GM18520 (cell line): Measurements from ENCODE around the gene MACROD1.
"Not testable (repeated sequence)": the region's sequence is repeated elsewhere in the genome, so short reads cannot be mapped to it uniquely, and the experiment has no call there.

Source experiments
- ATAC-seq: cut with Tn5 transposase; IDR thresholded peaks from one replicate; pipeline ENCODE4 v1.9.1; 2021; ENCODE audit not compliant: unreplicated experiment

MACROD1 gene

GRCh38 chr11:64058494-64058893, 107.4 kb downstream of the MACROD1 start:
- ATAC-seq: no peak

GRCh38 chr11:64057890-64058289, 108.0 kb downstream of the MACROD1 start:
- ATAC-seq: no peak

GRCh38 chr11:64056861-64057260, 109.1 kb downstream of the MACROD1 start:
- ATAC-seq: no peak

DNA sequence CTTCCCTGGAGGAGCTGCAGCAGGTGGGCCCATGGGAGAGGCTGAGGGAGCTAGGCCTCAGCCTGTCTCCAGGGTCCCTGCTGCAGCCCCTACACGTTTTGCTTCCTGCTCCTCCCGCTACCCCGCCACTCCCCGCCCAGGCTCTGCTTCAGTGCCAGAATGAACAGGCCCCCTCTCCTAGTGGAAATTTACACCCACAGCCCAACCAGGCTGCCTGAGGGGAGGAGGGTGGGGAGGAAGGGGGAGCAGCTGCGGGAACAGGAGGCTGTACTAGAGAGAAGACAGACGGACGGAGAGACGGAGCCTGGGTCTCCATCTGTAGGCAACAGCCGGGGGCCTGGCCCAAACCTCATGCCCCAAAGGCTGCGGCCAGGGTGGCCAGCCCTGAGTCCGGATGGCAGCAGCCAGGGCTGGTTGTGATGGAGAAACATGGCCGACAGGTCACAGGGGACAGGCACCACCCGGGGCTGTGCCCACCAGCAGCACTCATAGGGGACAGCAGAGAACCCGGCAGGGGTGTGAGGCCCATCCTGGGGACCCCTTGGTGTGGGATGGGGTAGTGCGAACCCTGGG, 109.6 kb downstream of the MACROD1 start:
- no peak for ATAC-seq

DNA sequence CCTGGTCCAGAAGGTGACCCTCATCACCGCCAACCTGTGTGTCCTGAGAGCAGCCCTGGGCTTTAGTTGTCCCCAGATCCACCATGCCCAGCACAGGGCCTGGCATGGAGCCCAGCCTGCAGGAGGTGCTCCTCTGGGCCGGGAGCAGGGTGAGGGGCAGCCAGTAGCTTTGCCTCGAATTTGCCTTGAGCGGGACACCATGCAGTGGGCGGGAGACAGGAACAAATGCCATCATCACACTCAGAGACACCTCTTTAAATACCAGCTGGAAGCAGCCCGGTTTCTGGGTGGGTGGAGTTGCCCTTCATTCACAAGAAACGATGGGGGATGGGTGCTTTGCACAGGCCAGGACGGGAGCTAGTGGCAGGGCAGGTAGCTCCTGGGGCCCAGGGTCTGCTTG, 110.8 kb downstream of the MACROD1 start:
- ATAC-seq: no peak

DNA sequence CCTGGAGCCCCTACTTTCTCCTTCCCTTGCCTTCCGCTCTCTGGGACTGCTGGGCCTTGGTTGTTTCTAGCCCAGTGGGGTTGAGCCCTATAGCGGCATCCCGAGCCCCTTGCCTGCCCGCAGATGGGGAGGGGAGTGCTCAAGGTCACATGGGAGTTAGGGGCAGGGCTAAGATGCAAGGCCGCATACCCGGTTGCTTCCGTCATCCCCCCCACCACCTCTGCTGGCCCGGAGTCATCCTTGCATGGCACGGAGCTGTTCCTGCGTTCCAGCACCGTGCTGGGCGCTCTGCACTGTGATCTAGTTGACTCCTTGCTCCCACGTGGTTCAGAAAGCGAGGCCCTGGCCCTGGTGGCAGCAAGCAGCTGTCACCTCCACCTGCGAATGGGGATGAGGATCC, 112.2 kb downstream of the MACROD1 start:
- ATAC-seq: no peak

DNA sequence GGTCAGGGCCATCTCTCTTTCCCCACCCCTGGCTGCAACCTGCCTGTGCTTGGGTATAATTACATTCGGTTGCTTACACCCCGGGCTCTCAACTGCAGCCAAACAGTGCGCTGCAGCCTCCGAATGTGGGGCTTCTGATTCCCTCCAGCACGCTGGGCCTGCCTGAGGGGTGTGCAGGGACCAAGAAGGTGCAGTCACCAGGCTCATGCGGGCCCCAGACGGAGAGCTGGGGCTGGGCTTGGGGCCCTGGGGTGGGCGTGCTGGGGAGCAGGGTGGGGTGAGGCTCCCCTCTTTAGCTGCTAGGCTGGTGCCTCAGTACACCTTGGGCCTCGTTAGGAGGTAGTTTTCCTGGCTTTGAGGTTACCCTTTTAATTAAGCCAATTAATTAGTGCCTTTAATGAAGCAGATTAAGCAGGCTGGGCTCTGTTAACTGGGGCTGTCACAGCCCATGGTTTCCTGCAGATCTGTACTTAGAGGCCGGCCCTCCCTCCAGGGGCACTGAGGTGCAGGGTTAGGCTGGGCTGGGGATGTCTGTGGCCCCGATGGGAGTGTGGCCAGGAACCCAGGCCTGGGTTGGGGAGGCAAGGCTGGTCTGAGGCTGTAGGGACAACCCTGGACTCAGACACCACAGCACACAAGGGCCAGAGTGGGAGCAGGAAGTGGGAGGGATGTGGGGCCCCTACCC, 112.8 kb downstream of the MACROD1 start:
- ATAC-seq: no peak

DNA sequence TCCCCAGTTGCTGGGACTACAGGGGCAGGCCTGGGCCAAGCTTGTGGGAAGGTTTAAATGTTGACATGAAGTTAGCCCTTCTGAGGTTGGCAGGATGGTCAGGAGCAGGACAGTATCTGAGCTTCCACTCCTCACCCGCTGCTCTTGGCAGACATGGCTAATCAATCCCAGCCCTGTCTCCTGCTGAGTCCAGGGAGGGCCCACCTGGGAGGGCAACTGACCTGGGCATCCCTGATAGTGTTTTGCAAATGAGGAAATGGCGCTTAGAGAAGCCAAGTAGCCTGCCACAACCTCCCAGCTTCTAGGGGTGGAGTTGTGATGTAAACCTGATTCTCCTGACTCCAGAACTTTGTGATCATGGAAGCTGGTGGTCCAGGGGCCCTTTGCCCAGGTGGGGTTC, 113.5 kb downstream of the MACROD1 start:
- ATAC-seq: no peak

- no peak for ATAC-seq
Observed at GRCh38 chr11:64051297-64051696, 114.6 kb downstream of the MACROD1 start.

DNA sequence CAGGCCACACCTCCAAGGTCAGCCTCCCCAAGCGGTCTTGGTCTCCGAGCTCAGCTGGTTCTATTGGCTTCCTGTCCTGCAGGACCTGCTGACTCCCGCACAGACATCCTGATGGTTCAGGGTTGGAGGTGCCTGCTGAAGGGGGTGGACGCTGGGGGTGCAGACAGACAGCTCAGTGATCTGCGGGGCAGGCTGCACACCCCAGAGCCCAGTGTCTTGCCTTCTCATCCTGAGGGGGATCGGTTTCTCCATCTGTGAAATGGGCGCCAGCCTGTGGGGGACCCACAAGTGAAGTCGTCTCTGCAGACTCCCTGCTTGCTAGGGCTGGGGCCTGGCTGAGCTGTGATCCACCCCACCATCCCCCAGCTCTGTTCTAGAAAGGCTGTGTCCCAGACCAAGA, 116.4 kb downstream of the MACROD1 start:
- ATAC-seq: no peak

- ATAC-seq: no peak
Observed at GRCh38 chr11:64048042-64048854, 117.7 kb downstream of the MACROD1 start.

DNA sequence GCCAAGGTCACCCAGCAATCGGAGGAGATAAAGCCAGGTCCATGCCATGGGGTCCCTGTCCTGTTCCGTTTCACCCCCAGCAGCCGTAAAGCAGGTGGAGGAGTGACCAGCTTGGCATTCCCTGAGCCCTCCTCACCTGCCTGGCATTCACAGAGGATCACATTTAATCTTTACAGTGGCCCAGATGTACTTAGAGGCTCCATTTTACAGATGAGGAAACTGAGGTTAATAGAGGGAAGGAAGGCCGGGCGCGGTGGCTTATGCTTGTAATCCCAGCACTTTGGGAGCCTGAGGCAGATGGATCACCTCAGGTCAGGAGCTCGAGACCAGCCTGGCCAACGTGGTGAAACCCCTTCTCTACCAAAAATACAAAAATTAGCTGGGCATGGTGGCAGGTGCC, 118.5 kb downstream of the MACROD1 start:
- ATAC-seq: not testable (repeated sequence)

DNA sequence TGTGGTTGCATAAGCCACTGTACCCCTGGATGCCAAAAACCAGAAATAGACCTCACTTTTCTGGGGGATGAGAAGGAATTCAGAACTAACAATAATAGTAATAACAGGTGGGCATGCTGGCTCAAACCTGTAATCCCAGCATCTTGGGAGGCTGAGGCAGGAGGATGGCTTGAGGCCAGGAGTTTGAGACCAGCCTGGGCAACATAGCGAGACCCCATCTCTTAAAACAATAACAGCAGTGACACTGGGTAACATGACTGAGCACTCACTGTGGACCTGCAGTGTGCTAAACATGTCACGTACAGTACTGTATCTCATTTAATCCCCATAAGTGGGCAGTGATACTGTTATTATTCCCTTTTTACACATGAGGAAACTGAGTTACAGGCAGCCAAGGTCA, 120.2 kb downstream of the MACROD1 start:
- no peak for ATAC-seq

- no peak for ATAC-seq
Observed at GRCh38 chr11:64044730-64045393, 121.1 kb downstream of the MACROD1 start.

DNA sequence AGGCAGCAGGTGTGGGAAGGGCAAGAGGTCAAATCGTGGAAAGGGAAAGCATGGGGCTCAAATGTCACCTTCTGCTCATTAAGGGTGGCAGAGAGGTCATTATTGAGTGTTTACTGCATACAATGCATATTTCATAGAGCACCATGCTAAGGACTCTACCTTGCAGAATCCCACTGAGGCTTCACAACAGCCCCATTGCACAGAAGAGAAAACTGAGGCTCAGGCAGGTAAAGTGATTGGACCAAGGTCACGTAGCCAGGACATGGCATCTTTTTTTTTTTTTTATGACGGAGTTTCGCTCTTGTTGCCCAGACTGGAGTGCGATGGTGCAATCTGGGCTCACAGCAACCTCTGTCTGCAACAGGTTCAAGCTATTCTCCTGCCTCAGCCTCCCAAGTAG, 122.4 kb downstream of the MACROD1 start:
- ATAC-seq: no peak

- no peak for ATAC-seq
Observed at GRCh38 chr11:64042301-64042700, 123.6 kb downstream of the MACROD1 start.

- no peak for ATAC-seq
Observed at GRCh38 chr11:64041846-64042245, 124.1 kb downstream of the MACROD1 start.

GRCh38 chr11:64040684-64041322, 125.1 kb downstream of the MACROD1 start:
- no peak for ATAC-seq

DNA sequence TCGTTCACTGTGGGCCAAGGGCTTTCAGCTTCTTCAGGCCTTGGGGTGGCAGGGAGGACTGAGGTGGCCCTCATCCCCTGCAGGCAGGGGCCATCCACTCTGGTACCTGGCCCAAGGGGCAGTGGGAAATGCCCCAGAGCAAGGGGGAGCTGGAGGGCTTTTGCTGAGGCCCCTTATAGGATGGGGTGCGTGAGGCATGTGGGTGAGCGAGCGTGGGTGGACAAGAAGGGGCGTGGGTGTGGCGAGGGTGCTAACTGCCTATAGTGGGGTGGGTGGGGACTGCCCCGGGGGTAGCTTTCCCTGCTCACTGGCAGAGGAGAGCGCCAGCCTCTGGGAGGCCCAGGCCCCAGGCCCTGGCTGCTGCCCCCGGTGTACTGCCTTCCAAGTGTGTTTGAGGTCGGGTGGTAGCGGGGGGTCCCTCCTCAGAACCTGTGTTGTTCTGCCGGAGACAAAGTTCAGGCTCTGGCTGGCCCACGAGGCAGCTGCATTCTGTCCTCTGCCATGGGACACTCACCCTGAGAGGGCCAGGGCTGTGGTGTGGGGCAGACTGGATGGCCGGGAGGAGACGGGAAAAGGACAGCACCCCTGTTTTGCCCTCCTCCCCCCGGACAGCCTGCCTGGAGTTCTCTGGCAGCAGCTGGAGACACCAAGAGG, 126.8 kb downstream of the MACROD1 start:
- no peak for ATAC-seq

DNA sequence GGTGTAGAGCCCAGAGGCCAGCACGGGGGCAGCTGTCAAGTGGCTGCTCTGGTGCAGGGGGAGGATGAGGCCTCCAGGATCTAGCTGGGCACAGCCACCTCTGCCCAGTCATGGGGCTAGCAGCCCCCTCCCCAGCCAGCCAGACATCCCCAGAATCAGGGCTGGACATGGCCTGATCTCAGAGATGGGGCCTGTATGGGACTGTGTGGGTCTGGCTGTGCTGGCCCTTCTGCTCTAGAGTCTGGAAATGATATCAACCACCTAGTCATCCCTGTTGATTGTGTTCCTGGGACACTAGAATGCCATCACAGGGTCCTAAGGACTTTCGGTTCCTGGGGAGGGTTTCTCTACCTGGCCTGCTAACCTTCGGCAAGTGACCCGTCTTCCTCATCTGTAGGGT, 127.4 kb downstream of the MACROD1 start:
- no peak for ATAC-seq
